Mesodermal cell (in vitro differentiated cells): Measurements from ENCODE around the gene PPIL6.

Experiments
- H3K27ac ChIP-seq: 2 replicates; pipeline ENCODE4 v1.7.0; 2013; ENCODE audit warnings: mild to moderate bottlenecking, low read depth, low read length, moderate library complexity; ENCODE audit not compliant: severe bottlenecking
- H3K36me3 ChIP-seq: 2 replicates; pipeline ENCODE4 v1.7.1; 2013; ENCODE audit warnings: mild to moderate bottlenecking, low read length, moderate library complexity; ENCODE audit not compliant: control insufficient read depth, insufficient read depth
- H3K4me1 ChIP-seq: one replicate; pipeline ENCODE4 v1.7.1; 2013; ENCODE audit warnings: mild to moderate bottlenecking, low read length; ENCODE audit not compliant: insufficient read depth, control insufficient read depth, poor library complexity, severe bottlenecking
- H3K4me3 ChIP-seq: 2 replicates; pipeline ENCODE4 v1.7.0; 2013; ENCODE audit warnings: low read length, control low read depth, mild to moderate bottlenecking; ENCODE audit not compliant: insufficient read depth, poor library complexity, severe bottlenecking; ENCODE audit errors: extremely low read depth
- H3K9me3 ChIP-seq: 2 replicates; pipeline ENCODE4 v1.7.1; 2013; ENCODE audit warnings: mild to moderate bottlenecking, low read length, moderate library complexity; ENCODE audit not compliant: control insufficient read depth
- WGBS, 2 experiments: methylation state at CpG; one replicate each; pipeline ENCODE4 v1.1.5; 2013; ENCODE audit warnings: missing lambda C conversion rate in 2 of 2; ENCODE audit not compliant: insufficient coverage in 2 of 2; 5-methylcytosine and 5-hydroxymethylcytosine counted together

PPIL6 gene

DNA sequence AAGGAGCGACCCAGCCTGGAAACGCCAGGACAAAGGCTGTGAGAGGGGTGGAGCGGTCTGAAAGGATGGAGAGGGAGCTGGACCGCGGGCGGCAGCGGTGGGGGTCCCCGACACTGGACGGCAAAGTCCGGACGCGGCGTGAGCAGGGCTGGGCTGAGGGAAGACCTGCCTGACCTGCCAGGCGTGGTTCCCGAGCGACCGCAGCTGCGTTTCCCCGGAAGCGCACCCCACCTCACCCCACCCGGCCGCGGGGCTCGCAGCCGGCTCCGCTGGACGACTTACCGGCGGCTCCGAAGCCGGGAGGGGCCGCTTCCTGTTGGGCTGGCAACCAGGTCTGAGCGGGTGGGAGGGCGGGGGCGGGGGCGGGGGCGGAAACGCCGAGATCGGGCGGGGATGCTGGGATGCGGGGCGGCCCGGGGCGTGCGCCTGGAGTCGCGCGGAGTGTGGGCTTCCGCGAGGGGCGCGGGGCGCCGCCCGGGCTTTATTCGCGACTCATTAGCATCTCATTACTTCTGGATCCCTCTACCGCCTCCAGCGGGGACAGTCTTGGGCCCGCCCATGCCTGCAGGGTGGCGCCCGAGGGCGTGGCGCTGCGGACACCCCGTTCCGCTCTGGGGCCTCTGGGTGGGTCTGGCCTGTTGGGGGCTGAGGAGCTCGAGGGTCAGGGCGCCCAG, 15.1 kb upstream of the PPIL6 start, which contains the start of gene MICAL1:
Gene MICAL1, minus strand, starts transcription at position 336 of the 674 bp plus-strand sequence. CDS start 1,576 bp downstream, outside the sequence.
- peak within 1 kb of the TSS; percentile 69 for H3K4me3 ChIP-seq
- WGBS, 2 experiments, result 0 to 1% methylated on average over 31 to 40 of the region's 70 CpGs
- peaks cover 34% of the 10 kb centered on the region for H3K36me3 ChIP-seq
- peak within 1 kb of the TSS; percentile 64 for H3K27ac ChIP-seq
- no peaks in the 10 kb centered on the region for H3K9me3 ChIP-seq
- H3K4me1 ChIP-seq, result peaks cover 16% of the 10 kb centered on the region

DNA sequence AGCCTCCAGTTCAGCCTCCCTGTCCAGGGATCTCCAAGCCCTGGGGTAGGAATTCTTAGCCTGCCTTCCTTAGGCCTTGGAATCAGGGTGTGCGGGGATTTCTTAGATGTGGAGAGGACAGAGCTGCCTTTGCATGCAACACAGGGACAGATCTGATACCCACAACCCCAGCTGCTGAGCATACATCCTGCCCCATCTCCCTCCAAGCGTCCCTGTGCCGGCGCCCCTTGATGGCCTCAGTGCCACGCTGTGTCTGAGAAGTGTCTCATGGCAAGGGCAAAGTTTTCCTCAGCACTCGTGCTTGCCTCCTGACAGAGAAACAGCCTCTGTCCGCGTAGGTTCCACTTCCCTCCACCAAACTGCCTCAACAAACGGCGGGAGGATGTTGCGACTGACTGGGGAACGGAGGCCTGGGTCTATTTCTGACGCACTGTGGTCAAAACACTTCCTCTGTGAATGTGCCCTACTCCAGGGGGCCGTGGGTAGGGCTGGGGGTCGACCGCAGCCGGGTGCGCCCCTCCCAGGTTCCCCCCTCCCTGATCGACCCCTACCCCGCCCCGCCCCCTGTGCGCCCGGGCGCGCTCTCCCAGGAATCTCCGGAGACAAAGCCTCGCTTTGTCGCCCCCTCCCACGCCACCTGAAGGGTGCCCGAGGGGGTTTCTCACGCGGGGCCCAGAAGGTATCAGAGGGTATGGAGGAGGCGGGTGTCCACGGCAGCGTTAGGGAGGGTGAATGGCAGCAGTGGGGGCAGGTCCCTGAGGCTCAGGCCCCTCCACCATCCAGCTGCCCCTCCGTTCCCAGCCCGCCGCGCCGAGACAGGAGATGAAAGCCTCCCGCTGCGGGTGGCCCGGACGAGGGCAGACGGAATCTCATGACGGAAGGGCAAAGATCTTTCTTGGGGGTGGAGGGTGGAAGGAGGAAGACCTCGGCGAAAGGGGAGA, 14.3 kb upstream of the PPIL6 start:
- Histone ChIP-seq H3K27ac (peak overlapping the region; percentile 64), H3K36me3 (peaks cover 42% of the 10 kb centered on the region), H3K9me3 (no peaks in the 10 kb centered on the region), H3K4me3 (peak overlapping the region; percentile 69), H3K4me1 (peaks cover 16% of the 10 kb centered on the region)
- WGBS, 2 experiments, result 2 to 14% methylated on average over 15 to 18 of the region's 48 CpGs

DNA sequence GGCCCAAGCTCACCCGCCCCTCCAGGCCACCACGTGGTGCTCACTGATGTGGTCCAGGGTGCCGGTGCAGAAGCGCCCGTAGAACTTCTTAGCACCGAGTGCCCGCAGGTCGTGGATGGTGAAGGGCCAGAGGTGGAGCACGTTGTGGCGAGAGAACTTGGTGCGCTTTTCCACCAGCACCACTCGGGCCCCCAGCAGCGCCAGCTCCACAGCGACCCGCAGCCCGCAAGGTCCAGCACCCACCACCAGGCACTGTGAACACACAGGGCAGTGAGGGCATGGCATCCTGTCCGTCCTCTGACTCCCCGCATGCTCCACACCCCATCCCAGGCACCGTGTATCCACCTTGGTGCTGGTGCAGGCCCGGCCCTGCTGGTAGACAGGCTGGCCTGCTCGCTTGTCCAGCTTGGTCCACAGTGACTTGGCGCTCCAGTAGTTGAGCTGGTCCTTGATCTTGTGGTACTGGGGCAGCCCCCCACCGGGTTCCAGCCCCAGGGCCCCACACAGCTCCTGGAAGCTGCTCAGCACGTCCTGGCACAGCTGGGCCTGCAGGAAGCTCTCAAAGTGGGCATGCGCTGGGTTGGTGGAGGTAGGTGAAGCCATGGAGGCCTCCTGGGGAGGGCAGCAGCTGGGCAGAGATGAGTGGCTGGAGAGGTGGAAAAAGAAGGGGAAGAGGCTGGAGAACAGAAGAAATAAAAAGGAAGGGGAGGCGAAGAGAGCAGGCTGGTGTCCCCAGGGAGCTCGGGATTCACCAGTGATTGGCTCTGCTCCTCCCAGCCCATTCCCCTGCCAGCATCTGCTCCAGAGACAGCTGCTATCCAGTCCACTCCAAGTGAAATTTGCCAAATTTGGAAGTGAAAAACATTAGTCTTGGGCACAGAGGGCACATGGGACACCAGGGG, 13.4 kb upstream of the PPIL6 start:
- Histone ChIP-seq H3K4me3 (peak overlapping the region; percentile 69), H3K36me3 (peaks cover 47% of the 10 kb centered on the region), H3K4me1 (peaks cover 16% of the 10 kb centered on the region), H3K27ac (no peak overlapping the region), H3K9me3 (no peaks in the 10 kb centered on the region)
- WGBS, 2 experiments, result 90 to 96% methylated on average over 21 to 26 of the region's 27 CpGs

DNA sequence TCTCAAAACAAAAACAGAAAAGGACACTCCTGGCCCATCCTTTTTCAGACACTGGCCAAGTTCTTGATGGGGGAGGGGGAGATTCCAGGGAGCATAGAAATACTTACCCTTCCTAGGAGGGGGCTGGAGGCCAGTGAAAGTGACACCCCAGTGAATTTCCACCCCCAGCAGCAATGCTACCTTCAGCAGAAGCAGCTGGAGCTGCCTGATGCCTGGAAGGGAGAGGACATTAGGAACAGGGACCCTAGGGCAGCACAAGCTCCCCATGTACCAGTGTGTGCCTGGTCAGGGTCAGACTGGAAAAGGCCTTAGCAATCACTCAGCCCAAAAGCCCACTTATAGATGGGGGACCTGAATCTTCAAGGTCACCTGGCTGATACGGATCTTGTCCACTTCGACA, 12.7 kb upstream of the PPIL6 start:
- Histone ChIP-seq H3K27ac (no peak overlapping the region), H3K9me3 (no peaks in the 10 kb centered on the region), H3K4me1 (peaks cover 16% of the 10 kb centered on the region), H3K4me3 (no peak overlapping the region), H3K36me3 (peaks cover 50% of the 10 kb centered on the region)
- 96 to 100% methylated on average over 2 of the region's 2 CpGs for WGBS, 2 experiments

GRCh38 chr6:109452181-109452580, 11.8 kb upstream of the PPIL6 start:
- WGBS, 2 experiments, result 90 to 100% methylated on average over 7 to 9 of the region's 9 CpGs
- H3K9me3 ChIP-seq, result no peaks in the 10 kb centered on the region
- H3K4me3 ChIP-seq, result no peak overlapping the region
- peaks cover 16% of the 10 kb centered on the region for H3K4me1 ChIP-seq
- peaks cover 58% of the 10 kb centered on the region for H3K36me3 ChIP-seq
- no peak overlapping the region for H3K27ac ChIP-seq

DNA sequence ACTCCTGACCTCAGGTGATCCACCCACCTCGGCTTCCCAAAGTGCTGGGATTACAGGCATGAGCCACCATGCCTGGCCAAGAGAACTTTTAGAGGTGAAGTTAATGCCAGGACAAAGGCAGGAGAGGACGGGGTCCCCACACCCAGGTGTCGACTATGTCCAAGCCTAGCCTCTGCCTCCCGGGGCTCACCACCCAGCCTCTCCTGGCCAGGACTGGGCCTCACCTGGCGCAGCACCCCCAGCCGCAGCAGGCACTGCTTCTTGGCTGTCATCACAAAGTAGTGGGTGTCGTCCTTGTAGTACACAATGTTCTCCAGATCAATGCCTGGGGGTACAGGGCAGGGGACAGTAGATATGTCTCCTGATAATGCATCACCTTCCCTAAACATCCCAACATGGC, 10.9 kb upstream of the PPIL6 start:
- H3K9me3 ChIP-seq, result no peaks in the 10 kb centered on the region
- H3K27ac ChIP-seq, result no peak overlapping the region
- peaks cover 16% of the 10 kb centered on the region for H3K4me1 ChIP-seq
- 95% methylated on average over 5 to 6 of the region's 7 CpGs for WGBS, 2 experiments
- H3K36me3 ChIP-seq, result peaks cover 66% of the 10 kb centered on the region
- H3K4me3 ChIP-seq, result no peak overlapping the region

DNA sequence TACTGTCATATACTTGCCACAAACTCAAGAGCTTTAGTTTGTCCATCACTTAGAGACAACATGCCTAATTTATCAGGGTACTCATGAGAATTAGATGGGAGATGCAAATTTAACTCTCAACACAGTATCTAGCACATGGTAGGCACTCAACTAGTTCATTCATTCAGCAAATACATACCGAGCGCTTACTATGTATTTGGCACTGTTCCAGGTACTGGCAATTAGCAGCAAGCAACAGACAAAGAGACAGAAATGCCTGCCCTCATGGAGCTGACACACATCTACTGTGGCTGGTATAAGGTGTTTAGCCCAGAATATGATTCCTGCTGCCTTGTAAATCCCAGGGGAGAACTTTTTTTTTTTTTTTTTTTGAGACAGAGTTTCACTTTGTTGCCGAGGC, 10.4 kb upstream of the PPIL6 start:
- 97 to 100% methylated on average over 2 to 3 of the region's 3 CpGs for WGBS, 2 experiments

GRCh38 chr6:109449795-109450673, 9.6 kb upstream of the PPIL6 start:
- WGBS, 2 experiments, result 90 to 91% methylated on average over 13 of the region's 16 CpGs
- H3K9me3 ChIP-seq, result no peaks in the 10 kb centered on the region
- H3K36me3 ChIP-seq, result peaks cover 79% of the 10 kb centered on the region
- no peak overlapping the region for H3K27ac ChIP-seq
- H3K4me3 ChIP-seq, result no peak overlapping the region
- peaks cover 16% of the 10 kb centered on the region for H3K4me1 ChIP-seq

More for the DNA sequence above, 10.4 kb upstream of the PPIL6 start:
- peaks cover 16% of the 10 kb centered on the region for H3K4me1 ChIP-seq
- H3K36me3 ChIP-seq, result peaks cover 71% of the 10 kb centered on the region
- H3K4me3 ChIP-seq, result no peak overlapping the region
- H3K27ac ChIP-seq, result no peak overlapping the region
- H3K9me3 ChIP-seq, result no peaks in the 10 kb centered on the region

DNA sequence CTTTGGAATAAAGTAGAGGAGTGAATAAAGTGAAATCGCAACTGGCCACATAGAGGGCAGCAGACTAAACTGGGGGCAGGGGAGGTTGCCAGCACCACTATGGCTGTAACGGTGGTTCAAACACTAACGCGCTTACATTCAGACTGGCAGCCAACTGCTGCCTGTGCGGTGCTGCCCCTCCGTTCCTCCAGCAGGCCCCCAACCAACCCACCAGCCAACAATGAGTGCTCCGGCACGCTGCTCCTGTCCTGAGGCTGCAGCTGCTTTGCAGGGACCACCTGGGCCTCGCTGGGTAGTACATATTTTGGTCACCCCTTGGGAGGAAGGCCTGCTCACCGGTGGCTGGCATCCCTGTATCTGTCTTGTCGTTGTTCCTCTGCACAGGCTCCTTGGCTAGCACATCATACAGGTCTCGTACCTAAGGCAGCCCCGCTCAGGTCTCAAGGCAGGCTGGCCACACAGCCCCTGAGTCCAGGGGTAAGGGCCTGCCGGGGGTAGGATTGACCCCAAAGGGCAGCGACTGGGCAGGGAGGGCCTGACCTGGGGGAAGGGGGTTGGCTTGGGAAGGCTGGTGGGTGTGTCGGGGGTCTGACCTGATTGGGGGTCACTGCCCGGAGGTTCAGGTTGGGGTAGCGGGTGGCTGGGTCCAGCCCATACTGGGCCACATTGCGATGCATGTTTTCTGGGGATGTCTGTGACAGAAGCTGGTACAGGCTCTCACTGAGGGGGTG, 8.8 kb upstream of the PPIL6 start:
- no peak overlapping the region for H3K27ac ChIP-seq
- no peak overlapping the region for H3K4me3 ChIP-seq
- peaks cover 12% of the 10 kb centered on the region for H3K4me1 ChIP-seq
- H3K36me3 ChIP-seq, result peaks cover 86% of the 10 kb centered on the region
- H3K9me3 ChIP-seq, result no peaks in the 10 kb centered on the region
- 95 to 98% methylated on average over 15 of the region's 19 CpGs for WGBS, 2 experiments
